Fibroblast of the aortic adventitia (primary cell): ENCODE measurements around the gene FCRL6. TPM values are rescaled to one million over a fixed set of nuclear protein-coding genes. Genes with fewer than 3 reads are reported as not detected.

Source experiments
- DNase-seq: peaks from one replicate; pipeline ENCODE4 v3.0.0-alpha.2; 2010; ENCODE audit warnings: low read depth
- H3K4me3 ChIP-seq: 2 replicates; pipeline ENCODE4 v1.5.1; 2011; ENCODE audit warnings: low read depth, mild to moderate bottlenecking, control low read depth, low read length, moderate library complexity
- CTCF ChIP-seq: IDR thresholded peaks from 2 replicates; pipeline ENCODE4 v1.5.1; 2011; ENCODE audit warnings: mild to moderate bottlenecking, low read length, control low read depth, inconsistent platforms; ENCODE audit not compliant: insufficient read depth
- total RNA-seq: library from RNA; depleted of rRNA; stranded (reverse); fragments of >200 nt; gene quantifications from 2 replicates; pipeline ENCODE4 v1.2.3, GENCODE V29; 2012; ENCODE audit warnings: low replicate concordance

The FCRL6 gene
- total RNA-seq, 1 donor: not detected

- no peak overlapping the region for H3K4me3 ChIP-seq
- DNase-seq: peak; percentile 28
- TF ChIP-seq CTCF: no peak
Measured at GRCh38 chr1:159849626-159850366, 47.6 kb downstream of the FCRL6 start.

GRCh38 chr1:159851407-159851806, 49.2 kb downstream of the FCRL6 start:
- H3K4me3 ChIP-seq: no peak overlapping the region
- no peak for DNase-seq
- TF ChIP-seq CTCF: no peak

DNA sequence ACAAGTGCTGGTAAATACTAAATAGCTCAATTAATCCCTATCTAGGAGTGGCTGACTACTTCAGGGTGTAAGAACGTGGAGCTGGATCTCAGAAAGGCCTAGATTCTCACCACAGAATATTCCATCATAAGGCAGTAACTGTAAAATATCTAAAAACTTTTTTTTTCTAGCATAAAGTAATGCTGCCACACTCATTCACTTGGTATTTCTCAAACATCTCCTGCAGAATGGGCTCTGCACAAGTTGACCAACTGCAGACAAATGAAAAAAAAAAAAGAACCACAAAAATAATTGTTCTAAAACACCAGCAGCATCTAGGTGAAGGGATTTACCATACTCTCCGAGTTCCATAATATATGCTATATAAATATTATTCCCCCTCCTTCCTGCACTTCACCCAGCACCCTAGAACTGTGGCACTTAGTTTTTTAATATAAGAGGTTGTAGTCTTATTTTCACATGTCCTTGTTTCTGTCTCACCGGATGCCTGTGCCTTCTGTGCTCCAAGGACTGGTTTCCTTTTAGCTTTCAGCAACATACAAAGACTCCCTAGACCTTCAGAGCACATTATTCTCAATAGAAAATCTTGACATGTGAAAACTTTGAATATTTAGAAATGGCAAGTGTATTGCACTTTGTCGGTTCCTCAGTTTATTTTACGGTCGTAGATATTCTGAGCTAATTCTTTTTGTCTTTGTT, 51.4 kb downstream of the FCRL6 start:
- no peak for TF ChIP-seq CTCF
- H3K4me3 ChIP-seq: peak overlapping the region; percentile 69
- peak; percentile 35 for DNase-seq

- TF ChIP-seq CTCF: no peak
- peak overlapping the region; percentile 69 for H3K4me3 ChIP-seq
- DNase-seq: peak; percentile 47
Measured at GRCh38 chr1:159854116-159854692, 52.0 kb downstream of the FCRL6 start.

- no peak for TF ChIP-seq CTCF
- peak overlapping the region; percentile 69 for H3K4me3 ChIP-seq
- peak; percentile 76 for DNase-seq
Measured at GRCh38 chr1:159854693-159855192, 52.6 kb downstream of the FCRL6 start.

GRCh38 chr1:159855709-159856108, 53.5 kb downstream of the FCRL6 start:
- no peak overlapping the region for H3K4me3 ChIP-seq
- no peak for TF ChIP-seq CTCF
- DNase-seq: no peak
